T-helper 17 cell (primary cell): ENCODE data around the gene LRRC75A. TPM values are rescaled to one million over a fixed set of nuclear protein-coding genes. Genes with fewer than 3 reads are reported as not detected.

Source experiments
- ATAC-seq: fragments of 150-1000 bp; cut with Tn5 transposase; 2 replicates; pipeline ENCODE4 v1.10.0; 2021; ENCODE audit warnings: mild to moderate bottlenecking, moderate library complexity
- DNase-seq, 3 donors: peaks; one replicate each; pipeline versions ENCODE4 v3.0.0 to v3.0.0-alpha.2; 2020 to 2021
- H3K9me3 ChIP-seq: one replicate; pipeline ENCODE4 v1.7.0; 2013; ENCODE audit warnings: low read length, mild to moderate bottlenecking; ENCODE audit not compliant: control insufficient read depth, poor library complexity, severe bottlenecking
- H3K27ac Mint-ChIP-seq: one replicate; pipeline ENCODE4 v1.8.0; 2022; ENCODE audit warnings: mild to moderate bottlenecking, moderate library complexity, mixed read lengths
- H3K27me3 Mint-ChIP-seq: one replicate; pipeline ENCODE4 v1.8.0; 2022; ENCODE audit warnings: mixed read lengths
- H3K36me3 Mint-ChIP-seq: one replicate; pipeline ENCODE4 v1.8.0; 2022; ENCODE audit warnings: low read depth, mixed read lengths
- H3K4me1 Mint-ChIP-seq: one replicate; pipeline ENCODE4 v1.8.0; 2022; ENCODE audit warnings: mild to moderate bottlenecking, mixed read lengths
- H3K4me3 Mint-ChIP-seq: one replicate; pipeline ENCODE4 v1.8.0; 2022; ENCODE audit warnings: mild to moderate bottlenecking, moderate library complexity, mixed read lengths
- total RNA-seq, 4 donors: library from RNA in 2 of 4; stranded (reverse) in 2 of 4; gene quantifications; one replicate each; pipeline ENCODE4 v1.2.3 and lab custom pipeline; 2022 to 2026

The LRRC75A gene
- total RNA-seq, 2 donors from 2014 or later = 3.1 to 5.0 TPM

DNA sequence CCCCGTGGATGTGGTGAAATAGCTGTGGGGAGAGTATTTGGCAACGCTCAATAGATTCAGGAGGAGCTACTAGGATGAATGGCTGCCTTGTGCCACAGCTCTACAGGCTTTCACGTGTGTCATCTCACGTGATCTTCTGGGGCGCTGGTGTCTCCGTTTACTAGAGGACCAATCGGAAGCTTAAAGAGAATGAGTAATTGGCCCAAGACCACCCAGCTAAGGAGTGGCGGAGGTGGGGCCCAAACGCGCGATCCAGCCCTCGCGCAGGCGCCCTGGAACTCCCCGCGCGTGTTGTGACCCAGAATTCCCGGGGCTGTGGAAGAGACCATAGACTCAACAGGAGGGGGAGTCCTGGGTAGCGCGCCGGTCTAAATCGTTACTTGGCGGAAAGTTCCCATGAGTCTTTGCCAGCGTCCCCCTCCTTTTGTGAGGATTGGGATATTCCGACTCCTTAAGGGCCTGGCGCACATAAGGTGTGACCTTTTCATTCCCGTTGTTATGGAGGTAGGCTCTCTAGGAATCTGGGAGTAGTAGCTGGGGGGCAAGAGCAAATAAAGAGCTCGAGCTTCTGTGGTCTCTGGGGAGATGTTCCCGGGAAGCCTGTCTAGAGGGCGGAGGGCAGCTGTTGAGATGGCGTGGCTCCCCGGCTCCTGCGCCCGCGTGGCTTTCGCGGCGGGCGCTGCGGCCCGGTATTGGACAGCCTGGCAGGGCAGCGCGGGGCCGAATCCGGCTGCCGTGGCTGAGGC, 53.3 kb downstream of the LRRC75A start:
- H3K9me3 ChIP-seq = no peaks in the 10 kb centered on the region
- Mint-ChIP-seq H3K27me3 (no peaks in the 10 kb centered on the region), H3K36me3 (peaks cover 4% of the 10 kb centered on the region), H3K27ac (peak overlapping the region; percentile 97), H3K4me1 (peaks cover 48% of the 10 kb centered on the region), H3K4me3 (peak overlapping the region; percentile 99)
- peak; percentile 86 for ATAC-seq
- DNase-seq = peak; percentile 86 to 93 (median 87)

GRCh38 chr17:16438173-16438556, 53.8 kb downstream of the LRRC75A start:
- DNase-seq = no peak
- Mint-ChIP-seq H3K4me3 (peak overlapping the region; percentile 99), H3K27ac (peak overlapping the region; percentile 97), H3K4me1 (peaks cover 47% of the 10 kb centered on the region), H3K27me3 (no peaks in the 10 kb centered on the region), H3K36me3 (peaks cover 4% of the 10 kb centered on the region)
- no peak for ATAC-seq
- no peaks in the 10 kb centered on the region for H3K9me3 ChIP-seq

GRCh38 chr17:16437083-16437482, 54.9 kb downstream of the LRRC75A start:
- no peaks in the 10 kb centered on the region for H3K9me3 ChIP-seq
- Mint-ChIP-seq H3K4me1 (peaks cover 38% of the 10 kb centered on the region), H3K27me3 (no peaks in the 10 kb centered on the region), H3K4me3 (no peak overlapping the region), H3K36me3 (peaks cover 4% of the 10 kb centered on the region), H3K27ac (peak overlapping the region; percentile 97)
- no peak for ATAC-seq
- DNase-seq = no peak

DNA sequence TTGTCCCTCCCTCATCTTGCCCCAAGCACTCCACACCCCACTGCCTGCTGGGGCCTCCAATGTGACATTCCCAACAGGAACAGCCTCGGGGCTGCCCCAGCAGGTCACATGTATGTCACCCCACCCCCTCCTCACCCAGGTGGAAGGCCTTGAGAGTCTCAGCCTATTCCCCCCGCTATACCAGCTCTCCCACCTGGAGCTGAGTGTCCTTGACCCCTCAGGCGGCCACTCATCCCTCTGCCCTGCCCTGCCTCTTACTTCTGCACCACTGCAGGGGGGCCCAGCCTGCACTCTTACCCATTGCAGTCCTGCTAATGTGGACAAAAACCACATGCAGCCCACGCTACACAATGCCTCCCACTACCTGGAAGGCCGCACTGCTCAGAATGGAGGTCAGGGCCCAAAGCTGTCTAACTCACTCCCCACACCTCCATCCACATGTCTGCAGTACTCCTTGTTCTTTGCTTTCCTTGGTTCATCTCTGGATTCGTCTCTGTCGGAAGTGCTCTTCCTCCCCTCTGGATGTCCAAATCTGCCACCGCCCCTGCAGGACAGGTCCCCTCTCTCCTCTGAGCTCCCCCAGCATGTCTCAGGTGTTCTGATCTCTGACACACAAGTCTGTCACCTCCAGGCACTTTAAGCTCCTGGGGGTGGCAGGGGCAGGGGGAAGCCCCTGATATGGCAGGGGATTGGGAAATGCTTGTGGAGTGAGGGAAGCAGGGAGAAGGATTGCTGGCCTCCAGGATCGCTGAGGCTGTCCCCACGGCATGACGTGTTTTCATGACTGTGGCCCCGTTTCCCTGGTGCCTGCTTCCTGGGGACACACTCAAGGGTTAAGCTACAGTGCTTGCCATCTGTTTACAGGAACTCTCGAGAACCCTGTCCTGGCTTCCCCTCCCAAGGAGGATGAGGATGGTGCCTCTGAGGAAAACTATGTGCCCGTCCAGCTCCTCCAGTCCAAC, 55.8 kb downstream of the LRRC75A start:
- Mint-ChIP-seq H3K4me1 (peaks cover 32% of the 10 kb centered on the region), H3K27me3 (no peaks in the 10 kb centered on the region), H3K4me3 (no peak overlapping the region), H3K36me3 (peaks cover 2% of the 10 kb centered on the region), H3K27ac (peak overlapping the region; percentile 97)
- ATAC-seq (no peak), DNase-seq (no peak)
- H3K9me3 ChIP-seq = no peaks in the 10 kb centered on the region

DNA sequence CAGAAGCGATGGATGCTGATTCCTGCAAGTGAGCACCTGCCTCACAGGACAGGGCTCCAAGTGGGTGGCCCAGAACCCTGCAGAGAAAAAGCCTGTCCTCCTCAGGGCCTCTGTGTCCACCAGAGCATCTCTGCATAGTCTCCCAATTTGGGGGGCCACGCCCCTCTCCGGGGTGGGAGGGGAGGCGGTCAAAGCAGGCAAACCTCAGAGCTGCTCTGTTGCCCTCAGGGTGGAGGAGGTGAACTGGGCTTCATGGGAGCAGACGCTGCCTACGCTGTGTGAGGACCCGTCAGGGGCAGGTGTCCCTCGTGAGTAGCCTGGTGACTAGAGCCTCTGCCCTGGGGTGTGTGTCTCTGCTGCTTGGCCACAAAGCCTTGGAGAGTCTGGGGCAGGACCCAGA, 57.3 kb downstream of the LRRC75A start:
- Mint-ChIP-seq H3K27me3 (no peaks in the 10 kb centered on the region), H3K4me3 (no peak overlapping the region), H3K4me1 (peaks cover 26% of the 10 kb centered on the region), H3K36me3 (peaks cover 4% of the 10 kb centered on the region), H3K27ac (peak overlapping the region; percentile 97)
- no peaks in the 10 kb centered on the region for H3K9me3 ChIP-seq
- no peak for DNase-seq
- ATAC-seq = no peak

- no peak for ATAC-seq
- Mint-ChIP-seq H3K27ac (no peak overlapping the region), H3K27me3 (no peaks in the 10 kb centered on the region), H3K4me1 (peaks cover 17% of the 10 kb centered on the region), H3K4me3 (no peak overlapping the region), H3K36me3 (peaks cover 5% of the 10 kb centered on the region)
- H3K9me3 ChIP-seq = no peaks in the 10 kb centered on the region
- DNase-seq = no peak
Measured at GRCh38 chr17:16433514-16433913, 58.5 kb downstream of the LRRC75A start.

DNA sequence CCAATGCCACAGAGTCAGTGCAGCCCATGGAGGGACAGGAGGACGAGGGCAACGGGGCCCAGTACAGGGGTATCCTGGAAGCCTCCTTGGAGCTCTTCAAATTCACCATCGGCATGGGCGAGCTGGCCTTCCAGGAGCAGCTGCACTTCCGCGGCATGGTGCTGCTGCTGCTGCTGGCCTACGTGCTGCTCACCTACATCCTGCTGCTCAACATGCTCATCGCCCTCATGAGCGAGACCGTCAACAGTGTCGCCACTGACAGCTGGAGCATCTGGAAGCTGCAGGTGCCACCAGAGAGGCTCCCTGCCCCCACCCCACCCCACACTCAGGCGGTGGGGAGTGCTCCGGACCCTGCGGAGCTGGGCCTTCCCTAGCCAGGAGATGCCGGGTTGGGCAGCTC, 60.0 kb downstream of the LRRC75A start:
- peak overlapping the region; percentile 37 for H3K27ac Mint-ChIP-seq
- no peaks in the 10 kb centered on the region for H3K9me3 ChIP-seq
- H3K4me3 Mint-ChIP-seq = no peak overlapping the region
- H3K27me3 Mint-ChIP-seq = no peaks in the 10 kb centered on the region
- H3K36me3 Mint-ChIP-seq = peaks cover 5% of the 10 kb centered on the region
- ATAC-seq = no peak
- DNase-seq = no peak
- peaks cover 12% of the 10 kb centered on the region for H3K4me1 Mint-ChIP-seq

GRCh38 chr17:16430650-16431049, 61.3 kb downstream of the LRRC75A start:
- H3K9me3 ChIP-seq = no peaks in the 10 kb centered on the region
- Mint-ChIP-seq H3K4me3 (no peak overlapping the region), H3K36me3 (peaks cover 5% of the 10 kb centered on the region), H3K27ac (peak overlapping the region; percentile 83), H3K27me3 (no peaks in the 10 kb centered on the region), H3K4me1 (peaks cover 5% of the 10 kb centered on the region)
- ATAC-seq (no peak), DNase-seq (no peak)

- Mint-ChIP-seq H3K27me3 (no peaks in the 10 kb centered on the region), H3K27ac (peak overlapping the region; percentile 21), H3K4me3 (no peak overlapping the region), H3K4me1 (peaks cover 3% of the 10 kb centered on the region), H3K36me3 (peaks cover 5% of the 10 kb centered on the region)
- ATAC-seq (no peak), DNase-seq (no peak)
- no peaks in the 10 kb centered on the region for H3K9me3 ChIP-seq
Measured at GRCh38 chr17:16429083-16429482, 62.9 kb downstream of the LRRC75A start.

DNA sequence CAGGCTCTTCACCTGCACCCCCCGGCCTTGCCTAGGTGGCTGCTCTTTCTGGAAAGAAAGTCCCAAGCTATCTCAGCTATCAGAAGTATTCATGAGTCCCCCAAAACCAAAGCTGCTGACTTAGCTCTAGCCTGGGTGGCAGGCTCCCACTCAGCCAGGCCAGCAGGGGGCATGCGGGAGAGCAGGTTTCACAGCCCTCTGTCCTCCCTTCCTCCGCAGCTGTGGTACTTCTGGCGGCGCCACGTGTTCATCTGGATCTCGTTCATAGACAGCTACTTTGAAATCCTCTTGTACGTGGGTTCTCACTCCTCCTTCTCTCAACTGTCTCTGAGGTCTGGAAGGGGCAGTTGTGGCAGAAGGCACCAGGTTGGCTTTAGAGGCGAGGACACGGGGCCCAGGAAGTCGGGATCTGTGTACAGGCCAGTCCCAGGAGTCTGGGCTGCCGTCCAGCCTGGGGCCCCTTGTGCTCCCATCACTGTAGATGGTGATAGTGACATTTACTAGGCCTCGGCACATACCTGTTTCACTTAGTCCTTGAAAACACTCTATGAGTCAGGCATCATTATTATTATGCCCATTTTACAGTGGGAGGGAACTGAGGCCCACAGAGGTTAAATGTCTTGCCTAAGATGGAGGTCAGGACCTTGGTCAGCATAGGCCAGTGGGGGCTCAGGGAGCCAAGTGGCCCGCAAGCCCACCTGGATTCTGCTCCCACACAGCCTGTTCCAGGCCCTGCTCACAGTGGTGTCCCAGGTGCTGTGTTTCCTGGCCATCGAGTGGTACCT, 63.7 kb downstream of the LRRC75A start:
- Mint-ChIP-seq H3K4me1 (peaks cover 3% of the 10 kb centered on the region), H3K27ac (no peak overlapping the region), H3K27me3 (no peaks in the 10 kb centered on the region), H3K36me3 (peaks cover 5% of the 10 kb centered on the region), H3K4me3 (no peak overlapping the region)
- no peak for DNase-seq
- no peaks in the 10 kb centered on the region for H3K9me3 ChIP-seq
- peak; percentile 63 for ATAC-seq

DNA sequence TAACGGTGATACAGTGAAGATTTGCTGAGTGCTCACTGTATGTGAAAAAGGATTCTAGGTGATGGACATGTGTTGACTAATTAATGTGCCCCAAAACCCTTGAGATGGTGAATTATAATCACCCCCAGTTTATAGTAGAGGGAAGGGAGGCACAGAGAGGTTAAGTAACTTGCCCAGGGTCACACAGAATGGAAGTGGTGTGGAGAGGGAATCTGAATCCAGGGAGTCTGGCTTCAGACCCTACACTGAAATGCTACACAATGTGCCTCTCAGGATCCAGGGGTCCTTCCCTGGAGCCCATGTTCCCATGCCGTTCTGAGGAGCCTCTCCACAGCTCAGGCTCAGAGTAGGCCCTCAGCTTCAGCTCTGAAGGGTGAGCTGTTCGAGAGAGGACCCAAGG, 65.0 kb downstream of the LRRC75A start:
- no peak for DNase-seq

GRCh38 chr17:16425698-16426659, 66.0 kb downstream of the LRRC75A start:
- no peak overlapping the region for H3K4me3 Mint-ChIP-seq
- no peak for DNase-seq
- H3K36me3 Mint-ChIP-seq = peaks cover 5% of the 10 kb centered on the region
- H3K9me3 ChIP-seq = no peaks in the 10 kb centered on the region
- H3K27ac Mint-ChIP-seq = no peak overlapping the region
- ATAC-seq = no peak
- peaks cover 3% of the 10 kb centered on the region for H3K4me1 Mint-ChIP-seq
- no peaks in the 10 kb centered on the region for H3K27me3 Mint-ChIP-seq

More for the DNA sequence above, 65.0 kb downstream of the LRRC75A start:
- Mint-ChIP-seq H3K4me3 (no peak overlapping the region), H3K36me3 (peaks cover 5% of the 10 kb centered on the region), H3K4me1 (peaks cover 3% of the 10 kb centered on the region), H3K27ac (no peak overlapping the region), H3K27me3 (no peaks in the 10 kb centered on the region)
- ATAC-seq = no peak
- no peaks in the 10 kb centered on the region for H3K9me3 ChIP-seq
